Stimulated activated CD8-positive, alpha-beta memory T cell treated with anti-CD3 and anti-CD28 coated beads, Interleukin-2, amount 100 ng/mL, for 48 hours (primary cell): ENCODE measurements around the gene TMCC1.
"Not testable (repeated sequence)": the region's sequence is repeated elsewhere in the genome, so short reads cannot be mapped to it uniquely, and the experiment has no call there.

Source experiments
- DNase-seq, 2 donors: peaks; one replicate each; pipeline ENCODE4 v3.0.0-alpha.2; 2020; ENCODE audit warnings: low read depth in 2 of 2

TMCC1 gene

DNA sequence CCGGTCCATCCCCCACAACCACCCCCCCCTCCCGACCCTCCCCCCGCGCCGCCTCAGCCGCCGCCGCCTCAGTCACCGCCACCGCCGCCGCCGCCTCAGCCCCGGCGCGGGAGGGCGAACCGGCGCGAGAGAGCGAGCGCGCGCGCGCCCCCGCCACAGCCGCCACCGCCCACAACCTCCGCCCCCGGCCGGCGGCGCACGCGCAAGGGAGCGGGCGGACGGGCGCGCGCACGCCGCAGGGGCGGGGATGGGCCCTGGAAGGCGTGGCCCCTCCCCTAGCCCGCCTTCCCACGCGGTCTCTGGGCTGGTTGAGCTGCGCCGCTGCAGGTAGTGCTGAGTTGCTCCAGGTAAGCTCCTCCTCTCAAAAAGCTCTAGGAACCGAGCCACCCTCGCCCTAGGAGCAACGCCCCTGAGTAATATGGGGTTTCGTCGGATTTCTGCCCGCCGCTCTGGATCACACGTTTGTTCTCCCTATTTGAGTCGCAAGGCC lies at the start of gene TMCC1:
TSS of gene TMCC1 (minus strand) at position 131 of the 490 bp plus-strand sequence.
- DNase-seq, result peak; percentile 75 to 81

DNA sequence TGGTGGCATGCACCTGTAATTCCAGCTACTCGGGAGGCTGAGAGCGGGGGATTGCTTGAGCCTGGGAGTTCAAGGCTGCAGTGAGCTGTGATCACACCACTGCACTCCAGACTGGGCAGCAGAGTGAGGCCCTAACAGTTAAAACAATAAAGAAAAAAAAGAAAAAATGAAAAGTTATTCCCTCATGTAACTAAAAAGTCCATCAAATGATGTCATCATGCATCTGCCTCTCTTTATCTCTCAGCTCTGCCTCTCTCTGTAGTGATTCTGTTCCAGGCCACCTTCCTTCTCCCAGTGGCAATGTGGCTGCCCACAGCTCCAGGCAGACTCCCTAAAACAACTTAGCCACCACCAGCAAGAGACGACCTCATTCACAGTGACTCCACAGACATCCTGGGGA lies 49.5 kb upstream of the TMCC1 start:
- DNase-seq, result no peak

DNA sequence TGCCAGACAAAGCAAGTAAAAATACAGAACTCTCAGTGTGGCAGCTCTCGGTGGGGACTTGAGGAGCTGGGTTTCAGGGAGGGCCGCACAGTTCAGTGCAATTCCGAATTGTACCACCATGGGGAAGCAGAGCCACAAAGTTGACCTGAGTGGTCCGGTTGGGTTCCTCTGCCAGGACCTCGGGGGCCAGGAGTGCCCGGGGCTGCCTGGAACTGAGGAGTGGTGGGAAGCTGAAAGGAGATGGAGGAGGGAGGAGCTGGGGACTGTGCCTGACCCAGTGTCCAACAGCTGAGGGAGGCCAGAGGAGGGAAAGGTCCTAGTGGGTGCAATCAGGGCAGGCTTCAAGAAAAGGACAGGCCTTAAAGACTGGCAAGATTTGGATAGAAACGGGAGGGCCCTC lies 48.8 kb upstream of the TMCC1 start:
- DNase-seq, result peak in 1 of 2 donors; percentile 28

DNA sequence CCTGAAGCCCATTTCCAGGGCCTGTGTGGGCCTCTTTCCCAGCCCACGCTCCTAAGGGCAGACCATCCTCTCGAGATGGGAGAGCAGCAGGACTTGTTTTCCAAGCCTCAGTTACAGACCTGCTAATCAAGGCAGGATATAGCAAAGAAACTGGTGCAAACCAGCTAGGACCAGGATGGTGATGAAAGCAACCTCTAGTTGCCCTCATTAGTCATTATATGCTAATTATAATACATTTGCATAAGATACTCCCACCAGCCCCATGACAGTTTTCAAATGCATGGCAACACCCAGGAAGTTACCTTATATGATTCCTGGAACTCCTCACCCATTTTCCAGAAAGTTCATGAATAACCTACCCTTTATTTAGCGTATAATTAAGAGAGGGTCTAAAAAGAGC lies 46.6 kb upstream of the TMCC1 start:
- no peak for DNase-seq

DNA sequence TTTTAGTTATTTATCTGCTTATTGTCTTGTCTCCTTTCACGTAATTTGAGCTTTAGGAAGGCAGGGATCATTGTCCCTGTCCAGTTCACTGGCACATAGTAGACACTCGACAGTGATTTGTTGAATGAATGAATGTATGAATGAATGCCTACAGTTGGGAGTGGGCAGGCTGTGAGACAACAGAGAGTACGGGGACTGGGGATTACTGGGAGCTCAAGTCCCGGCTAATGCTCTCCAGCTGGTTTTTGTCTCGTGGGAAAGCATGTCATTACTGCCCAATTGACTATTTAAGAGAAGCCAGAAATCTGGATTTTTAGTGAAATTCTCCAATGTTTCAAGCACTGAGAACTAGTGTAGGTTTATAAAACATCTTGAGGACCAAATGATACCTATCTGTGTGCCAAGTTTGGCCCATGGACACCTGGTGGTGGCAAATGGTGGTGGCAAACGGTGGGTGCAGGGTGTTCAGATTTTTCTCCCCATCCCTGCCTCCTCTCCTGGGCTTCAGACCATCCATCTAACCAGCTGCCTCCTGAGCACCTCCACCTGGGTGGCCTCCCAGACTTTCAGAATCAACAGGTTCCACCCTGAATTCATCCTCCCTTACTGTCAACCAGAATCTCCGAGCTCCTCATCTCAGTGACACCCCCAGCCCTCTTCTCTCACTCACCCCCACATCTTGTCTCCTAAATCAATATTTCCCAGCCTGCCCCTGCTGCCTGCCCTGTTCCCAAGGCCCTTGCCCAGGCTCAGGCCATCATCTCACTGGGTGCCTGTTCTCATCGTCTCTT lies 44.8 kb upstream of the TMCC1 start:
- DNase-seq, result no peak

- DNase-seq, result no peak
These were observed 44.2 kb upstream of the TMCC1 start for GRCh38 chr3:129937717-129938116.

GRCh38 chr3:129936757-129937156 lies 43.2 kb upstream of the TMCC1 start:
- no peak for DNase-seq

- DNase-seq, result no peak
These were observed 41.0 kb upstream of the TMCC1 start for GRCh38 chr3:129934234-129935123.

DNA sequence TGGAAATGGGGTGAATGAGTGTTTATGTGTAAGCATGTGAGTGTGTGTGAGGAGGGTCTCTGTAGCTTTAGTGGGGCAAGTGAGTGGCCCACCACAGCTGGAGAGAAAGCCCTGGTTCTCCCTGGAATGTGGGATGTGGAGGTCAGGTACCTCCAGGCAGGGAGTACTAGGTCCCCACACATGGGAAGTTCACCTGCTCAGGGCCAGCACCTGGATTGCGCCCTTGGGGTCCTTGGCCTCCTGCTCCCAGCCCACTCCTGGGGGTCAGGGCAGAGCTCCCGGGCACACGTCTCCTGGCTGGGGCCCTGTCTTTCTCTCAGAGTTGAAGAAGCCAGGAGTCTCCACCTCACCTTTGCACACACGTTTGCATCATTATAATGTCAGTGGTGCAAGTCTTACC lies 40.0 kb upstream of the TMCC1 start:
- no peak for DNase-seq

GRCh38 chr3:129929383-129929782 lies 35.9 kb upstream of the TMCC1 start:
- no peak for DNase-seq

- no peak for DNase-seq
These were observed 33.6 kb upstream of the TMCC1 start for GRCh38 chr3:129927072-129927471.

DNA sequence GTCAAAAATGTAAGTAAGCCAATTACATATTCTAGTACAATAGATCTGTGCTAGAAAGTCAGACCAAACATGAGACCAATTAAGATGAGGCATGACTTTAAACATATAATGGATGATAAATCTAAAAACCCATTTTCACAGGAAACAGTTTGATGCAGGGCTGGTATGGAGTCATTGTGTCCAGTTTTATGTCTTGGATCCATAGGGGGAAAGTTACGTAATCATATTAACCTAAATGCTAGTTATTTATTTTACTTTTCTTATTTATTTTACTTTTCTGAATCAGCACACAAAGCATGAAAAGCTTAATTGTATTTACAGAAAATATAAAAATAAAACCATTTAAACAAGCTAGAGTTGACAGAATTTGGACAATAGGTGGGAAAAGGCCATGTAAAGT lies 26.3 kb upstream of the TMCC1 start:
- DNase-seq, result no peak

DNA sequence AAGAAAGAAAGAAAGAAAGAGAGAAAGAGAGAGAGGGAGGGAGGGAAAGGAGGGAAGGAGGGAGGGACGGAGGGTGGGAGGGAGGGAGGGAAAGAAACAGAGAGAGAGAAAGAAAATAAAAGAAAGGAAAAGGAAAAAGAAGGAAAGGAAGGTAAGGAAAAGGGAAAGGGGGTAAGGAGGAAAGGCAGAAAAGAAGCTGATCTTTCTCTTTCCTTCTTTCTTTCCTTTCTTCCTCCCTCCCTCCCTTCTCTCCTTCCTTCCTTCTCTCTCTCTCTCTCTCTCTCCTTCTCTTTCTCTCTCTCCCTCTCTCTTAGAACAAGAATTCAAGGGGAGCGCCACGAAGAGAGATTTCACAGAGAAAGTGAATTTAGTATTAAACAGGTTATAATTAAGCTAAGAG lies 25.8 kb upstream of the TMCC1 start:
- DNase-seq, result no peak

- DNase-seq, result no peak
These were observed 24.9 kb upstream of the TMCC1 start for GRCh38 chr3:129918461-129918860.

- no peak for DNase-seq
These were observed 24.0 kb upstream of the TMCC1 start for GRCh38 chr3:129917423-129918007.

GRCh38 chr3:129913618-129914017 lies 20.1 kb upstream of the TMCC1 start:
- no peak for DNase-seq

GRCh38 chr3:129911261-129911861 lies 17.9 kb upstream of the TMCC1 start:
- no peak for DNase-seq

GRCh38 chr3:129909235-129909634 lies 15.7 kb upstream of the TMCC1 start:
- not testable (repeated sequence) for DNase-seq

DNA sequence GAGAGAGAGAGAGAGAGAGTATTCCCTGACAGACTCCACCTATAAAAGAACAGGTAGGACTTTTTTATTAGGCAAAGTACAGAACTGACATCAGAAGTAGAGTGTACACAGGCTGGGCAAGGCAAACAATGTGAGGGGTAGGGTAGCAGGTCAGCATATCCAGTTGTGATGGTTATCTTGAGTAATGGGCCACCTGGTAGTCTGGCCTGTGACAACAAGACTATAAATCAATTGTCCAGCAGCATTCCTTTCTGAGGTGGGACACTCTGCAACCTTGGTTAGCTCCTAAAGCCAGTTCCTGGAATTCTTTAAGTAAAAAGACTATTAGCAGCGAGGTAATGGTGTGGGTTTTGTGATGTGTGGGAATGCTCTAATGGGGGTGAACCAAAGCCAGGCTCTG lies 14.9 kb upstream of the TMCC1 start:
- DNase-seq, result no peak

DNA sequence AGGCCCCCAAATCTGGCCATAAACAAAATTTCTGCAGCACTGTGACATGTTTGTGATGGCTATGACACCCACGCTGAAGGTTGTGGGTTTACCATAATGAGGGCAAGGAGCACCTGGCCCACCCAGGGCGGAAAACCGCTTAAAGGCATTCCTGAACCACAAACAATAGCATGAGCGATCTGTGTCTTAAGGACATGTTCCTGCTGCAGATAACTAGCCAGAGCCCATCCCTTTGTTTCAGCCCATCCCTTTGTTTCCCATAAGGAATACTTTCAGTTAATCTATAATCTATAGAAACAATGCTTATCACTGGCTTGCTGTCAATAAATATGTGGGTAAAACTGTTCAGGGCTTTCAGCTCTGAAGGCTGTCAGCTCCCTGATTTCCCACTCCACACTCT lies 7.8 kb upstream of the TMCC1 start:
- not testable (repeated sequence) for DNase-seq

GRCh38 chr3:129897026-129897425 lies 3.5 kb upstream of the TMCC1 start:
- no peak for DNase-seq
